Measurements from ENCODE around the gene TUBB1.

The TUBB1 gene

GRCh38 chr20:59032023-59032712 is 12.9 kb downstream of the TUBB1 start, which contains the start of gene ATP5F1E:
Gene ATP5F1E, minus strand, starts transcription at chr20:59032335. Its CDS starts 84 bp downstream, at chr20:59032251.
- TF ChIP-seq REST (IDR thresholded peaks at IDR 0.05; ENCODE audit: insufficient replicate concordance, low read depth) (no peak), SPI1 (IDR thresholded peaks at IDR 0.05; ENCODE audit: borderline replicate concordance, low read depth) (peak; percentile 50; the same call in 1 of the 2 replicates), CTCF (IDR thresholded peaks at IDR 0.05; ENCODE audit: insufficient read depth, low read length) (no peak), POLR2AphosphoS5 (IDR thresholded peaks at IDR 0.05; ENCODE audit: low read depth) (peak; percentile 75), GABPA (IDR thresholded peaks at IDR 0.05; ENCODE audit: low read depth) (peak; percentile 67)
- H3K4me3 ChIP-seq (replicated peaks; ENCODE audit: insufficient read depth, low read length) = peak within 1 kb of the TSS; percentile 76
- no peaks in the 10 kb centered on the region for H3K27me3 ChIP-seq (ENCODE audit: insufficient read depth, poor library complexity, severe bottlenecking)
- DNase-seq (ENCODE audit: low read depth in 1 of 2, low spot score in 1 of 2) = peak; percentile 86 to 93
- H3K27ac ChIP-seq (replicated peaks) = peak within 1 kb of the TSS; percentile 87

GRCh38 chr20:59032713-59033059 is 13.5 kb downstream of the TUBB1 start:
- DNase-seq (ENCODE audit: low read depth in 1 of 2, low spot score in 1 of 2) = no peak
- peak overlapping the region; percentile 62 for H3K27ac ChIP-seq (replicated peaks)

More at GRCh38 chr20:59032713-59033059, 13.5 kb downstream of the TUBB1 start:
- TF ChIP-seq POLR2AphosphoS5 (IDR thresholded peaks at IDR 0.05; ENCODE audit: low read depth) = no peak
- no peak for TF ChIP-seq SPI1 (IDR thresholded peaks at IDR 0.05; ENCODE audit: borderline replicate concordance, low read depth)
- TF ChIP-seq CTCF (IDR thresholded peaks at IDR 0.05; ENCODE audit: insufficient read depth, low read length) = no peak
- no peak for TF ChIP-seq REST (IDR thresholded peaks at IDR 0.05; ENCODE audit: insufficient replicate concordance, low read depth)
- TF ChIP-seq GABPA (IDR thresholded peaks at IDR 0.05; ENCODE audit: low read depth) = no peak
- peak overlapping the region; percentile 76 for H3K4me3 ChIP-seq (replicated peaks; ENCODE audit: insufficient read depth, low read length)
- H3K27me3 ChIP-seq (ENCODE audit: insufficient read depth, poor library complexity, severe bottlenecking) = no peaks in the 10 kb centered on the region

All from HL-60 (cell line).